Erythroblast (primary cell): ENCODE measurements around the gene ALPK3.

Source experiments
- GATA1 ChIP-seq: IDR thresholded peaks from 2 replicates; pipeline ENCODE4 v1.6.1; 2011; ENCODE audit warnings: low read depth, mild to moderate bottlenecking, control low read depth, low read length, moderate library complexity
- POLR2A ChIP-seq: IDR thresholded peaks from 2 replicates; pipeline ENCODE4 v1.6.1; 2011; ENCODE audit warnings: mild to moderate bottlenecking, low read length

- no peak for TF ChIP-seq POLR2A
- TF ChIP-seq GATA1: no peak
Observed at GRCh38 chr15:84869510-84869909, 52.4 kb downstream of the ALPK3 start.
